ENCODE results near the gene AQP12B. TPM values are rescaled to one million over a fixed set of nuclear protein-coding genes. Genes with fewer than 3 reads are reported as not detected.

Gene AQP12B
- total and polyA plus RNA-seq, 9 of the 15 experiments (the other 6 are each of a cell fraction or from before 2014, with no cell fraction given): not detected

- Histone ChIP-seq H3K9me1 (ENCODE audit: control insufficient read depth, insufficient read depth, low read length) (no peaks in the 10 kb centered on the region), H3K4me3 (no peak overlapping the region), H3K36me3 (ENCODE audit: control insufficient read depth, insufficient read depth, low read length) (no peaks in the 10 kb centered on the region), H2AFZ (ENCODE audit: low read depth, low read length) (no peak overlapping the region), H3K4me2 (ENCODE audit: insufficient read depth, low read length) (no peak overlapping the region), H3K9ac (ENCODE audit: insufficient read depth in 1 of 2, low read depth in 2 of 2, low read length in 2 of 2) (no peak overlapping the region), H4K20me1 (replicated peaks; ENCODE audit: control insufficient read depth, insufficient read depth, low read length) (no peaks in the 10 kb centered on the region), H3K79me2 (ENCODE audit: control insufficient read depth, insufficient read depth, low read length) (no peaks in the 10 kb centered on the region), H3K27me3 (ENCODE audit: control insufficient read depth in 2 of 2, insufficient read depth in 2 of 2, low read length in 2 of 2) (peaks cover 7 to 84% of the 10 kb centered on the region in 2 experiments; a peak in 3 of 5 replicates), H3K27ac (ENCODE audit: extremely low read depth, low read depth, low read length) (no peak overlapping the region), H3K9me3 (replicated peaks; ENCODE audit: control insufficient read depth, insufficient read depth, low read depth, low read length) (no peaks in the 10 kb centered on the region), H3K4me1 (replicated peaks in 1 of 2; ENCODE audit: control insufficient read depth in 2 of 2, insufficient read depth in 2 of 2, low read length in 2 of 2) (no peaks in the 10 kb centered on the region; a peak in 1 of 5 replicates)
- ChIA-PET POLR2A (no interaction called here), CTCF (ENCODE audit: low intra/inter-chr PET ratio) (no interaction called here)
- intact Hi-C loops (cut with micrococcal nuclease): no loop called here
- in situ Hi-C loops (cut with MboI): no loop called here
- no peak for TF ChIP-seq KAT7 (CRISPR knock-in tag; IDR thresholded peaks at IDR 0.05; ENCODE audit: borderline replicate concordance)
- no peak for TF ChIP-seq ZBTB43 (CRISPR knock-in tag; IDR thresholded peaks at IDR 0.05)
- no peak for TF ChIP-seq E2F8 (IDR thresholded peaks at IDR 0.05; ENCODE audit: low read depth, partially characterized antibody)
- TF ChIP-seq MTF1 (CRISPR knock-in tag; IDR thresholded peaks at IDR 0.05; ENCODE audit: borderline replicate concordance): no peak
- TF ChIP-seq THRA (IDR thresholded peaks at IDR 0.05): no peak
- no peak for TF ChIP-seq PHTF2 (CRISPR knock-in tag; IDR thresholded peaks at IDR 0.05)
- no peak for TF ChIP-seq ZC3H8 (IDR thresholded peaks at IDR 0.05)
- no peak for TF ChIP-seq ZNF133 (CRISPR knock-in tag; IDR thresholded peaks at IDR 0.05)
- TF ChIP-seq SFPQ (IDR thresholded peaks at IDR 0.05; ENCODE audit: low read depth, low read length): no peak
- TF ChIP-seq OTX1 (CRISPR knock-in tag; IDR thresholded peaks at IDR 0.05): no peak
- TF ChIP-seq ZNF644 (tag; IDR thresholded peaks at IDR 0.05; ENCODE audit: low read depth): no peak
- no peak for TF ChIP-seq ZNF140 (CRISPR knock-in tag; IDR thresholded peaks at IDR 0.05)
- TF ChIP-seq DNMT1 (IDR thresholded peaks at IDR 0.05): no peak
- DNase-seq (ENCODE audit: extremely low read depth in 1 of 4, low spot score in 3 of 4) (no peak), FAIRE-seq (no peak), ATAC-seq (no peak)
- 2% methylated on average over 20 of the region's 26 CpGs for WGBS (ENCODE audit: insufficient coverage, low coverage, missing lambda C conversion rate)
- BruUV-seq (replicated peaks): no TSS peak
Observed at GRCh38 chr2:240713928-240714746, 31.5 kb upstream of the AQP12B start.
